GM23338 (cell line): ENCODE results near the gene SEMA3E. TPM values are rescaled to one million over a fixed set of nuclear protein-coding genes. Genes with fewer than 3 reads are reported as not detected.

Experiments used
- ATAC-seq: fragments of 200-7000 bp; cut with Tn5 transposase; 3 replicates; pipeline ENCODE4 v1.9.1; 2020
- DNase-seq: peaks from one replicate; pipeline ENCODE4 v3.0.0-alpha.2; 2015; ENCODE audit warnings: low spot score
- H2AFZ ChIP-seq: fragments of 200-600 bp; sonication (generic); 2 replicates; pipeline ENCODE4 v1.8.0; 2016; ENCODE audit warnings: antibody characterized with exemption, mild to moderate bottlenecking, moderate library complexity
- H3F3A ChIP-seq: fragments of 200-600 bp; sonication (generic); replicated peaks from 2 replicates; pipeline ENCODE4 v1.8.0; 2017; ENCODE audit warnings: antibody characterized with exemption, mixed run types, low read depth
- H3K27ac ChIP-seq: fragments of 200-600 bp; sonication (generic); 2 replicates; pipeline ENCODE4 v1.6.1; 2016; ENCODE audit warnings: low read depth
- H3K27me3 ChIP-seq: fragments of 200-600 bp; sonication (generic); 2 replicates; pipeline ENCODE4 v1.8.0; 2016; ENCODE audit warnings: mild to moderate bottlenecking, mixed run types, moderate library complexity; ENCODE audit not compliant: insufficient read depth
- H3K36me3 ChIP-seq: fragments of 200-600 bp; sonication (generic); 2 replicates; pipeline ENCODE4 v1.8.0; 2016; ENCODE audit warnings: mild to moderate bottlenecking; ENCODE audit not compliant: insufficient read depth
- H3K4me1 ChIP-seq: fragments of 200-600 bp; sonication (generic); 2 replicates; pipeline ENCODE4 v1.8.0; 2016; ENCODE audit warnings: mild to moderate bottlenecking, moderate library complexity; ENCODE audit not compliant: insufficient read depth
- H3K4me2 ChIP-seq: fragments of 200-600 bp; sonication (generic); 2 replicates; pipeline ENCODE4 v1.7.1; 2017; ENCODE audit warnings: mixed run types
- H3K4me3 ChIP-seq: fragments of 200-600 bp; sonication (generic); 2 replicates; pipeline ENCODE4 v1.6.1; 2016; ENCODE audit warnings: mixed run types
- H3K79me2 ChIP-seq: fragments of 200-600 bp; sonication (generic); replicated peaks from 2 replicates; pipeline ENCODE4 v1.8.0; 2017; ENCODE audit warnings: mild to moderate bottlenecking; ENCODE audit not compliant: insufficient read depth
- H3K9me2 ChIP-seq: fragments of 200-600 bp; sonication (generic); 2 replicates; pipeline ENCODE4 v1.8.0; 2017; ENCODE audit not compliant: insufficient read depth
- H4K20me1 ChIP-seq: fragments of 200-600 bp; sonication (generic); replicated peaks from 2 replicates; pipeline ENCODE4 v1.8.0; 2017; ENCODE audit warnings: mild to moderate bottlenecking; ENCODE audit not compliant: insufficient read depth
- H3K27ac Mint-ChIP-seq: 2 replicates; pipeline ENCODE4 v1.8.0; 2020; ENCODE audit warnings: inconsistent platforms, mild to moderate bottlenecking, moderate library complexity, mixed read lengths
- H3K27me3 Mint-ChIP-seq: 3 replicates; pipeline ENCODE4 v1.8.0; 2022; ENCODE audit warnings: low read depth, mild to moderate bottlenecking, moderate library complexity, mixed read lengths, inconsistent platforms; ENCODE audit not compliant: insufficient read depth, poor library complexity
- H3K36me3 Mint-ChIP-seq: 3 replicates; pipeline ENCODE4 v1.8.0; 2021; ENCODE audit warnings: low read depth, mild to moderate bottlenecking, inconsistent platforms, moderate library complexity, mixed read lengths
- H3K4me1 Mint-ChIP-seq: 3 replicates; pipeline ENCODE4 v1.8.0; 2020; ENCODE audit warnings: mild to moderate bottlenecking, inconsistent platforms, mixed read lengths
- H3K4me3 Mint-ChIP-seq: 3 replicates; pipeline ENCODE4 v1.8.0; 2021; ENCODE audit warnings: moderate library complexity, mild to moderate bottlenecking, inconsistent platforms, mixed read lengths
- H3K9me3 Mint-ChIP-seq: 3 replicates; pipeline ENCODE4 v1.8.0; 2020; ENCODE audit warnings: moderate library complexity, mild to moderate bottlenecking, inconsistent platforms, mixed read lengths
- CREB1 ChIP-seq: fragments of 250-450 bp; sonication (Bioruptor Pico); IDR thresholded peaks from 2 replicates; pipeline ENCODE4 v1.5.0; 2020; ENCODE audit warnings: low read depth, mild to moderate bottlenecking, moderate library complexity
- EZH2phosphoT487 ChIP-seq: fragments of 200-600 bp; sonication (generic); IDR thresholded peaks from one replicate; pipeline ENCODE4 v1.8.1; 2018; ENCODE audit warnings: antibody characterized with exemption; ENCODE audit not compliant: unreplicated experiment
- POLR2AphosphoS5 ChIP-seq: IDR thresholded peaks from 2 replicates; pipeline ENCODE4 v1.6.1; 2016; ENCODE audit warnings: antibody characterized with exemption, low read depth
- ZNF114 ChIP-seq: fragments of 250-450 bp; sonication (Bioruptor Pico); IDR thresholded peaks from 2 replicates; pipeline ENCODE4 v1.5.0; 2020; ENCODE audit warnings: mild to moderate bottlenecking, moderate library complexity
- ZNF331 ChIP-seq: fragments of 250-450 bp; sonication (Bioruptor Pico); IDR thresholded peaks from 2 replicates; pipeline ENCODE4 v1.5.0; 2020; ENCODE audit warnings: low read depth, mild to moderate bottlenecking, moderate library complexity
- ZNF462 ChIP-seq: fragments of 250-450 bp; sonication (Bioruptor Pico); IDR thresholded peaks from 2 replicates; pipeline ENCODE4 v1.5.0; 2020; ENCODE audit warnings: mild to moderate bottlenecking, moderate library complexity
- polyA plus RNA-seq: library from polyadenylated mRNA; unstranded; fragments of >200 nt; fragmentation: Nextera tagmentation; extraction: Ambion mirVana; gene quantifications from 2 replicates; pipeline ENCODE4 v1.2.1, GENCODE V29; 2016
- total RNA-seq: library from RNA; depleted of rRNA; stranded (reverse); fragments of >200 nt; shearing (Covaris generic); gene quantifications from 2 replicates; pipeline ENCODE4 v1.2.3, GENCODE V29; 2014

The SEMA3E gene
- total and polyA plus RNA-seq, 2 experiments from 2014 or later, result 5.4 to 15.7 TPM

- TF ChIP-seq ZNF462 (CRISPR knock-in tag) (no peak), CREB1 (CRISPR knock-in tag) (no peak)
Observed at GRCh38 chr7:83646027-83646426, 2.9 kb downstream of the SEMA3E start (continued).

- Histone ChIP-seq H3K9me2 (no peaks in the 10 kb centered on the region), H3K27me3 (no peaks in the 10 kb centered on the region), H3K4me3 (no peak overlapping the region), H3K27ac (no peak overlapping the region), H4K20me1 (no peaks in the 10 kb centered on the region), H3K4me2 (no peak overlapping the region), H3K4me1 (peaks cover 35% of the 10 kb centered on the region), H3K36me3 (no peaks in the 10 kb centered on the region), H2AFZ (no peak overlapping the region), H3F3A (no peaks in the 10 kb centered on the region), H3K79me2 (no peaks in the 10 kb centered on the region)
- Mint-ChIP-seq H3K27ac (no peak overlapping the region), H3K36me3 (no peaks in the 10 kb centered on the region), H3K27me3 (peaks cover 2% of the 10 kb centered on the region), H3K4me1 (peaks cover 49% of the 10 kb centered on the region), H3K4me3 (no peak overlapping the region), H3K9me3 (no peaks in the 10 kb centered on the region)
- no peak for ATAC-seq
- DNase-seq, result no peak
- no peak for TF ChIP-seq POLR2AphosphoS5
- no peak for TF ChIP-seq ZNF462 (CRISPR knock-in tag)
- no peak for TF ChIP-seq EZH2phosphoT487
- no peak for TF ChIP-seq ZNF114
- no peak for TF ChIP-seq ZNF331 (CRISPR knock-in tag)
- TF ChIP-seq CREB1 (CRISPR knock-in tag), result no peak
Observed at GRCh38 chr7:83643739-83644138, 5.2 kb downstream of the SEMA3E start.
